Common myeloid progenitor, CD34-positive (primary cell): ENCODE results near the gene LOC101059915.
"Not testable (repeated sequence)": the region's sequence is repeated elsewhere in the genome, so short reads cannot be mapped to it uniquely, and the experiment has no call there.

ENCODE experiments used
- CTCF ChIA-PET: fragments of 350-600 bp; sonication (Branson Sonifier 250); formaldehyde crosslinking; loops from one replicate; lab custom pipeline; 2021; ENCODE audit warnings: antibody characterized with exemption; lab: Charles Lee
- POLR2A ChIA-PET: fragments of 350-600 bp; sonication (Branson Sonifier 250); formaldehyde crosslinking; loops from one replicate; lab custom pipeline; 2021; ENCODE audit warnings: antibody characterized with exemption; lab: Charles Lee
- DNase-seq, 3 donors: peaks; one replicate each; pipeline versions ENCODE4 v3.0.0 to v3.0.0-alpha.2; 2013
- H3K27ac ChIP-seq, 2 experiments: 1 replicate in 1 of 2; 2 replicates in 1 of 2; pipeline ENCODE4 v1.7.0; 2013; ENCODE audit warnings: inconsistent platforms in 2 of 2, low read length in 2 of 2, mild to moderate bottlenecking in 2 of 2, low read depth in 1 of 2, moderate library complexity in 1 of 2; ENCODE audit not compliant: severe bottlenecking in 2 of 2, insufficient read depth in 1 of 2, poor library complexity in 1 of 2
- H3K27me3 ChIP-seq, 5 experiments: replicated peaks in 2 of 5; 1 replicate in 3 of 5; 2 replicates in 2 of 5; pipeline versions ENCODE4 v1.6.1 to v1.7.0; 2013; ENCODE audit warnings: low read length in 4 of 5, mild to moderate bottlenecking in 2 of 5, moderate library complexity in 2 of 5, inconsistent platforms in 1 of 5; ENCODE audit not compliant: insufficient read depth in 5 of 5, control insufficient read depth in 4 of 5
- H3K36me3 ChIP-seq, 4 experiments: 1 replicate in 2 of 4; 2 replicates in 2 of 4; pipeline versions ENCODE4 v1.6.1 to v1.7.0; 2013; ENCODE audit warnings: low read length in 3 of 4, control low read depth in 1 of 4, mild to moderate bottlenecking in 1 of 4; ENCODE audit not compliant: control insufficient read depth in 4 of 4, insufficient read depth in 4 of 4
- H3K4me1 ChIP-seq, 4 experiments: 1 replicate in 3 of 4; 2 replicates in 1 of 4; pipeline versions ENCODE4 v1.6.1 to v1.7.1; 2013; ENCODE audit warnings: low read length in 3 of 4, mild to moderate bottlenecking in 3 of 4, control low read depth in 1 of 4, inconsistent platforms in 1 of 4, moderate library complexity in 1 of 4; ENCODE audit not compliant: control insufficient read depth in 4 of 4, insufficient read depth in 4 of 4; ENCODE audit errors: control extremely low read depth in 1 of 4
- H3K4me3 ChIP-seq, 7 experiments: 1 replicate in 4 of 7; 2 replicates in 3 of 7; pipeline versions ENCODE4 v1.5.1 to v1.7.0; 2013; ENCODE audit warnings: mild to moderate bottlenecking in 7 of 7, low read length in 6 of 7, moderate library complexity in 6 of 7, inconsistent platforms in 2 of 7, low read depth in 2 of 7, control low read depth in 1 of 7; ENCODE audit not compliant: insufficient read depth in 4 of 7, control insufficient read depth in 1 of 7; ENCODE audit errors: extremely low read depth in 1 of 7
- H3K9me3 ChIP-seq, 5 experiments: 1 replicate in 4 of 5; 2 replicates in 1 of 5; pipeline versions ENCODE4 v1.6.1 to v1.7.1; 2013; ENCODE audit warnings: low read length in 4 of 5, mild to moderate bottlenecking in 2 of 5, inconsistent platforms in 1 of 5, low read depth in 1 of 5, moderate library complexity in 1 of 5; ENCODE audit not compliant: control insufficient read depth in 4 of 5, insufficient read depth in 2 of 5; ENCODE audit errors: control extremely low read depth in 1 of 5
- WGBS: methylation state at CpG from one replicate; pipeline ENCODE4 v1.1.5; 2013; ENCODE audit not compliant: insufficient coverage; 5-methylcytosine and 5-hydroxymethylcytosine counted together

LOC101059915 gene

GRCh38 chrX:71679575-71680207 is 12.3 kb downstream of the LOC101059915 start:
- H3K4me1 ChIP-seq, result no peaks in the 10 kb centered on the region
- no peak for DNase-seq
- no peaks in the 10 kb centered on the region for H3K9me3 ChIP-seq
- no peaks in the 10 kb centered on the region for H3K36me3 ChIP-seq
- ChIA-PET CTCF (no interaction called here), POLR2A (no interaction called here)
- peaks cover 0 to 7% (median 0%) of the 10 kb centered on the region in 5 experiments for H3K27me3 ChIP-seq
- H3K27ac ChIP-seq, result no peak overlapping the region
- H3K4me3 ChIP-seq, result no peak overlapping the region
- 95% methylated on average over 4 of the region's 4 CpGs for WGBS

DNA sequence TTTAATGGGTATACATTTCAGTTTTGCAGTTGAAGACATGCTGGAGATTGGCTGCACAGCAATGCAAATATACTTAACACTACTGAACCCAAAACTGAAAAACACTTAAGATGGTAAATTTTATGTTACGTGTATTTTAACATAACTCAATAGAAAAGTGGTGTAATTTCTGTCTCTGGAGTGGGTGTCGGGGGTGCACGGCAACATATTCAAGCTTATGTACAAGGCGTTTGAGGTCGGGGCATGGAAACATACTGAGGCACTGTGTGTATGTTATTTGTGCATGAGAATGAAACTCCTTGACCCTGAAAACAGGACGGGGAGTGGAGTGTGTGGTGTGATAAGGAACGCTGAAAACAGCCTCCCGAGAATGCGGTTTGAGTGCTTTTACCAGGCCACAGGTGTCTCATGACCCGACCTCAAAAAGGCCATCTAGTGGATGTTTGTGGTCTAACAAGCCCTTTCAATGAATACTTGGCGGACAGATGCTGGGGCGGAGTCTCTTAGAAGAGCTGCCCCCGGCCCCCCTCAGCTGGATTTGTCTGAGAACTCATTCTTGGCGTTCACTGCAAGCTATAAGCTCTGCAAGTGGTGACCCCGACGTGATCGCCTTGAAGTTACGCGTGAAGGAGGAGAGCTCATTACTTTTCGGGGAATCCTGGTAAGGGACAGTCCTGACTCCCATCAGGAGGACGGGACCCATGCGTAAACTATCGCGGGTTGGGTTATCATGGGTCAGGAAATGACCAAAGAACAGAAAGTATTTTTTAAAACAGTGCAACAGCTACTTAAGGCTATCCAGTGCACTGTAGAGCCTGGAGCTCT is 29.5 kb downstream of the LOC101059915 start:
- H3K36me3 ChIP-seq, H3K9me3 ChIP-seq, POLR2A ChIA-PET, CTCF ChIA-PET, H3K27me3 ChIP-seq, H3K4me1 ChIP-seq, H3K4me3 ChIP-seq, H3K27ac ChIP-seq, DNase-seq: not testable (repeated sequence)
- WGBS, result no CpG with 5 or more reads among the region's 24 CpGs

- WGBS, result no CpG with 5 or more reads among the region's 17 CpGs
- H3K4me3 ChIP-seq, CTCF ChIA-PET, H3K27ac ChIP-seq, DNase-seq, H3K36me3 ChIP-seq, H3K27me3 ChIP-seq, H3K9me3 ChIP-seq, H3K4me1 ChIP-seq, POLR2A ChIA-PET: not testable (repeated sequence)
Observed at GRCh38 chrX:71697466-71698298, 30.3 kb downstream of the LOC101059915 start.

- H3K9me3 ChIP-seq, POLR2A ChIA-PET: not testable (repeated sequence)
Observed at GRCh38 chrX:71698299-71699022, 31.1 kb downstream of the LOC101059915 start.

GRCh38 chrX:71699023-71699344 is 31.6 kb downstream of the LOC101059915 start:
- H3K4me1 ChIP-seq, DNase-seq, H3K4me3 ChIP-seq, CTCF ChIA-PET, H3K9me3 ChIP-seq, H3K36me3 ChIP-seq, H3K27ac ChIP-seq, POLR2A ChIA-PET, H3K27me3 ChIP-seq: not testable (repeated sequence)
- no CpG with 5 or more reads among the region's 4 CpGs for WGBS

More at GRCh38 chrX:71698299-71699022, 31.1 kb downstream of the LOC101059915 start:
- no CpG with 5 or more reads among the region's 12 CpGs for WGBS
- H3K27me3 ChIP-seq, H3K4me1 ChIP-seq, H3K36me3 ChIP-seq, CTCF ChIA-PET, DNase-seq, H3K4me3 ChIP-seq, H3K27ac ChIP-seq: not testable (repeated sequence)

GRCh38 chrX:71702853-71703252 is 35.5 kb downstream of the LOC101059915 start:
- H3K4me3 ChIP-seq, H3K4me1 ChIP-seq, DNase-seq, POLR2A ChIA-PET, H3K27ac ChIP-seq, H3K36me3 ChIP-seq, CTCF ChIA-PET, H3K9me3 ChIP-seq, H3K27me3 ChIP-seq: not testable (repeated sequence)
- WGBS, result no CpG with 5 or more reads among the region's 12 CpGs
